ENCODE measurements around the gene WDR31.
A peak's percentile ranks its signal among the peaks of the same experiment; 100 is the strongest.

The WDR31 gene

DNA sequence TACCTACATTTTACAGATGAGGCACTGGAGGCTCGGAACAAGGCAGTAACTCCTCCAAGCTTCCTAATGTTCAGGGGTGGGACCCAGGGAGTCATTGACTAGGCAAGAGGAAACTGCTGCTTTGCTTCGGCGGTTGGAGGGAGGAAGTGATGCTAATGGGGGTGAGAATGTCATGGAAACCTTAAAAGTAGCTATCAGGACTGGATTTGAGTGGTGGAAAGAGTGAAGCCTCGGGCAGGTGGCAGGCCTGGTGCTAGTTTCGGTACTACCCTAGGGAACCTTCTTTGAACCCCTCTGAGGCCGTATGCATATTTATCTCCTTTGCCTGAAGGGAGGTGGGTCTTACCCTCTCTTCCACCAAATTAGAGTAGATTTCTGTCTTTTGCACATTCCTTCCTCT lies 10.9 kb upstream of the WDR31 start:
- Histone ChIP-seq H3K27me3 (ENCODE audit: control insufficient read depth, insufficient read depth, low read length) (peaks cover 2% of the 10 kb centered on the region; the same call in 1 of the 2 replicates), H3K4me3 (ENCODE audit: low read length) (no peak overlapping the region), H3K9me3 (ENCODE audit: control insufficient read depth, insufficient read depth, low read length) (no peaks in the 10 kb centered on the region), H3K4me1 (ENCODE audit: control insufficient read depth, insufficient read depth, low read length) (peaks cover 5% of the 10 kb centered on the region; the same call in 1 of the 2 replicates), H3K36me3 (ENCODE audit: control insufficient read depth, insufficient read depth, low read length) (no peaks in the 10 kb centered on the region), H3K27ac (ENCODE audit: low read length) (no peak overlapping the region)
- WGBS (ENCODE audit: insufficient coverage, insufficient read length), result no CpG with 5 or more reads among the region's 6 CpGs
- no peak for DNase-seq (ENCODE audit: low read depth, low spot score)

DNA sequence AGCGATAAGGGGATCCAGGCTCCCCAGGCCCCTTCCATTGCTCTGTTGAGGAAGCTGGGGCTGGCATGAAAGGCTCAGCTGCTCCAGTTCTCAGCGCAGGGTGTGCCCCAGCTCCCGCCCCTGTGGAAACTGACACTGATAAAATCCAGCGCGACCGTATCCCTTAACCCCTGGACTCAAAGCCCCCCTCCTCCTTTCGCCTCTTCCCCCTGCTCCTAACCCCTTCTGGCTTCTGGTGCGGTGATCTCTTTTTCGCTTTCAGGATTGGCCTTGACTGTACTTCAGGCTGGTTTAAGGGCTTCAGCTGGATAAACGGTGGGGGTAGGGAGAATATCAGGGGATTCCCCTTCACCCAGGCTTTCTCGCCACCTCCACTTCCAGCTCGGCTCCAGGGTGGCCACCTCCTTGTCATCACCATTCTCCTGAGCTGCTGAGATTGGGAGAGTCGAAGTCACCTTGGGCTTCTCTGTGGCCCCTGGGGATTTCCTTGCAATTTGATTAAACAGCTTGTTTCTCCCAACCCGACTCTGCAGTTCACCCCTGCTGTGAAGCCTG lies 10.1 kb upstream of the WDR31 start:
- no peak overlapping the region for H3K27ac ChIP-seq (ENCODE audit: low read length)
- H3K9me3 ChIP-seq (ENCODE audit: control insufficient read depth, insufficient read depth, low read length), result no peaks in the 10 kb centered on the region
- no peak for DNase-seq (ENCODE audit: low read depth, low spot score)
- peaks cover 2% of the 10 kb centered on the region; the same call in 1 of the 2 replicates for H3K27me3 ChIP-seq (ENCODE audit: control insufficient read depth, insufficient read depth, low read length)
- no CpG with 5 or more reads among the region's 14 CpGs for WGBS (ENCODE audit: insufficient coverage, insufficient read length)
- no peaks in the 10 kb centered on the region for H3K36me3 ChIP-seq (ENCODE audit: control insufficient read depth, insufficient read depth, low read length)
- H3K4me3 ChIP-seq (ENCODE audit: low read length), result peak overlapping the region; percentile 93; the same call in 1 of the 2 replicates
- H3K4me1 ChIP-seq (ENCODE audit: control insufficient read depth, insufficient read depth, low read length), result peaks cover 5% of the 10 kb centered on the region; the same call in 1 of the 2 replicates

DNA sequence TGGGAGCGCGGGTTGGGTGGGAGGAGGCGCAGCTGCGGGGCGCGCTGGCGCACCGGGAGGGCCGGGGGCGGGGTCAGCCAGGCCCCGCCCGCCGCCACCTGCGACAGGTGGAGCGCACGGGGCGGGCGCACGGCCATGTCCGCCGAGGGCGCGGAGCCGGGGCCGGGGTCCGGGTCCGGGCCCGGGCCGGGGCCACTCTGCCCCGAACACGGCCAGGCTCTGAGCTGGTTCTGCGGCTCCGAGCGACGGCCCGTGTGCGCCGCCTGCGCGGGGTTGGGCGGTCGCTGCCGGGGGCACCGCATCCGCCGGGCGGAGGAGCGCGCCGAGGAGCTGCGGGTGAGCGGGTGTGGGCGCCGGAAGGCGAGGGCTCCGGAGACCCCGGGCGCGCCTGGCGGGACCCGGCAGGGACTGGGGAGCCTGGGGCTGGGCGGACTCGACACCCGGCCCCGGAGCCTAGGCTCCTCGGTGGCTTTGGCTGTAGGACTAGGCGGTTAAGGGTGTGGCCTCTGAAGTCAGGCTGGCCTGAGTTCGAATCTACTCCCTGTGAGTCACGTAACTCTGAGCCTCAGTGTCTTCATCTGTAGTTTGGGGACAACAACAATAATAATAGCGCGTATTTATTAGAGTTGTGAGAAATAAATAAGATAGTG lies 9.5 kb upstream of the WDR31 start, which contains the start of gene BSPRY:
TSS of gene BSPRY (plus strand) at position 97 of the 650 bp plus-strand sequence. CDS start at position 136, 39 bp downstream.
- no peak for DNase-seq (ENCODE audit: low read depth, low spot score)
- WGBS (ENCODE audit: insufficient coverage, insufficient read length), result no CpG with 5 or more reads among the region's 71 CpGs
- Histone ChIP-seq H3K4me3 (ENCODE audit: low read length) (peak within 1 kb of the TSS; percentile 93), H3K36me3 (ENCODE audit: control insufficient read depth, insufficient read depth, low read length) (no peaks in the 10 kb centered on the region), H3K27ac (ENCODE audit: low read length) (no peak within 1 kb of the TSS), H3K27me3 (ENCODE audit: control insufficient read depth, insufficient read depth, low read length) (peaks cover 2% of the 10 kb centered on the region; the same call in 1 of the 2 replicates), H3K4me1 (ENCODE audit: control insufficient read depth, insufficient read depth, low read length) (peaks cover 5% of the 10 kb centered on the region; the same call in 1 of the 2 replicates), H3K9me3 (ENCODE audit: control insufficient read depth, insufficient read depth, low read length) (no peaks in the 10 kb centered on the region)

- Histone ChIP-seq H3K27ac (ENCODE audit: low read length) (no peak overlapping the region), H3K9me3 (ENCODE audit: control insufficient read depth, insufficient read depth, low read length) (no peaks in the 10 kb centered on the region), H3K4me3 (ENCODE audit: low read length) (peak overlapping the region; percentile 93; the same call in 1 of the 2 replicates), H3K27me3 (ENCODE audit: control insufficient read depth, insufficient read depth, low read length) (peaks cover 2% of the 10 kb centered on the region; the same call in 1 of the 2 replicates), H3K4me1 (ENCODE audit: control insufficient read depth, insufficient read depth, low read length) (peaks cover 5% of the 10 kb centered on the region; the same call in 1 of the 2 replicates), H3K36me3 (ENCODE audit: control insufficient read depth, insufficient read depth, low read length) (no peaks in the 10 kb centered on the region)
- DNase-seq (ENCODE audit: low read depth, low spot score), result no peak
- WGBS (ENCODE audit: insufficient coverage, insufficient read length), result no CpG with 5 or more reads among the region's 13 CpGs
Measured at GRCh38 chr9:113349066-113349444, 9.0 kb upstream of the WDR31 start.

DNA sequence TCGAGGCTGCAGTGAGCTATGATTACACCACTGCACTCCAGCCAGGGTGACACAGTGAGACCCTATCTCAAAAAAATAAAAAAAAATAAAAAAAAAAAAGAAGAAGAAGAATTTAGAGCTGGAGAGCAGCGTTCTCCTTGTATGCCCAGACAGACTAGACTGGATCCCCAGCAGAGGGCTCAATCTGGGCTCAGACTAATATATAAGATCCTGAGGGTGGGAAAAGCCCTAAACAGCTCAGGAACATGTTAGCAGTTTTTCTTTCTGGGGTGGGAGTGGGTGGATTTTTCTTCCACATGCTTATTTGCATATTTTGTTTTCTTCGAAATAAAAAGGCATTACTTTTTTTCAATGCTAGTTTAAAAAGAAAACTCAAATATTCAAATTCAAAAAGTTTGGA lies 8.4 kb upstream of the WDR31 start:
- Histone ChIP-seq H3K27me3 (ENCODE audit: control insufficient read depth, insufficient read depth, low read length) (peaks cover 2% of the 10 kb centered on the region; the same call in 1 of the 2 replicates), H3K4me3 (ENCODE audit: low read length) (no peak overlapping the region), H3K27ac (ENCODE audit: low read length) (no peak overlapping the region), H3K36me3 (ENCODE audit: control insufficient read depth, insufficient read depth, low read length) (no peaks in the 10 kb centered on the region), H3K4me1 (ENCODE audit: control insufficient read depth, insufficient read depth, low read length) (peaks cover 5% of the 10 kb centered on the region; the same call in 1 of the 2 replicates), H3K9me3 (ENCODE audit: control insufficient read depth, insufficient read depth, low read length) (no peaks in the 10 kb centered on the region)
- no CpG with 5 or more reads among the region's 3 CpGs for WGBS (ENCODE audit: insufficient coverage, insufficient read length)
- DNase-seq (ENCODE audit: low read depth, low spot score), result no peak

GRCh38 chr9:113345671-113346070 lies 5.6 kb upstream of the WDR31 start:
- no peak for DNase-seq (ENCODE audit: low read depth, low spot score)
- WGBS (ENCODE audit: insufficient coverage, insufficient read length), result no CpG with 5 or more reads among the region's 1 CpG
- Histone ChIP-seq H3K27ac (ENCODE audit: low read length) (no peak overlapping the region), H3K9me3 (ENCODE audit: control insufficient read depth, insufficient read depth, low read length) (no peaks in the 10 kb centered on the region), H3K36me3 (ENCODE audit: control insufficient read depth, insufficient read depth, low read length) (no peaks in the 10 kb centered on the region), H3K27me3 (ENCODE audit: control insufficient read depth, insufficient read depth, low read length) (peaks cover 2% of the 10 kb centered on the region; the same call in 1 of the 2 replicates), H3K4me1 (ENCODE audit: control insufficient read depth, insufficient read depth, low read length) (peaks cover 5% of the 10 kb centered on the region; the same call in 1 of the 2 replicates), H3K4me3 (ENCODE audit: low read length) (no peak overlapping the region)

DNA sequence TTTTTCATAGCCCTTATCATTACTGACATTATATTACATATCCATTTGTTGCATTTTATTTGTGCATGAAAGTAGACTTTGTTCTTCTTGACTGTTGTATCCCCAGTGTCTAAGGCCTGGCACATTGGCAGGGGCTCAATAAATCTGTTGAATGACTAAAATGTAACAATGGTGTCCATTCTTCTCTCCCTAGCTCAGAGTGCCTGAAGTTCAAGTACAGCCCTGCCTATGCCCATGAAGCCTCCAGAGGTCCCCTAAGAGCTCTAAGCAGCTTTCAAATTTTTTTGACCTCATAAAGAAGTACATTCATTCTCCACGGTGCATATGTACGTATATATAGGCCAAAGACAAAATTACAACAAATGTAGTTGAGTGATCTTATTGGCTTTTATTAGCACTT lies 5.1 kb upstream of the WDR31 start:
- no peak for DNase-seq (ENCODE audit: low read depth, low spot score)
- H3K27me3 ChIP-seq (ENCODE audit: control insufficient read depth, insufficient read depth, low read length), result peaks cover under 1% of the 10 kb centered on the region; the same call in 1 of the 2 replicates
- no peak overlapping the region for H3K27ac ChIP-seq (ENCODE audit: low read length)
- no peaks in the 10 kb centered on the region for H3K36me3 ChIP-seq (ENCODE audit: control insufficient read depth, insufficient read depth, low read length)
- H3K9me3 ChIP-seq (ENCODE audit: control insufficient read depth, insufficient read depth, low read length), result no peaks in the 10 kb centered on the region
- peaks cover 2% of the 10 kb centered on the region; the same call in 1 of the 2 replicates for H3K4me1 ChIP-seq (ENCODE audit: control insufficient read depth, insufficient read depth, low read length)
- H3K4me3 ChIP-seq (ENCODE audit: low read length), result no peak overlapping the region
- WGBS (ENCODE audit: insufficient coverage, insufficient read length), result no CpG with 5 or more reads among the region's 2 CpGs

DNA sequence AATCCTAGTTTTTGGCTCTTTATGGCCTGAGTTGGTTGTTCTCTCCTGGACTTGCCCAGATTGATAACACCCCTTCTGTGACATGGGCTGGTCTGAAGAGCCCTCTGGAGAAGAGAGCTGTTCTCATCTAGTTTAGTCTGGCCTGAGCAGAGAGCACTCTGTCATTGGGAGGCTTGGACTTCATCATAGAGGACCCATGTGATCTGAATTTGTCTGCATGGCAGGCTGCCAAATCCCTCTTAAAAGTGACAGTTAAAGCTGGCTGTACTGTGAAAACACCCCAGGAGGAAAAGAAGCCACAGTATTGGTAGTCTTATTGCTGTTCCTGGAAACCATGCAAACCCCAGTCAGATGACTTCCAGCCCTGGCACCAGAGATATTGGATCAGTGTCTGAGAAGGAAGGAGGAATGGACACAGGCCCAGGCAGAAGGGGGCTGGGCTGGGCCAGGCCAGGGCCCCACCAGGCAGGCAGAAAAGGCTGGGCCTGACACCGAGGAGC lies 3.7 kb upstream of the WDR31 start:
- H3K27me3 ChIP-seq (ENCODE audit: control insufficient read depth, insufficient read depth, low read length), result peaks cover 1% of the 10 kb centered on the region
- no peak for DNase-seq (ENCODE audit: low read depth, low spot score)
- no peaks in the 10 kb centered on the region for H3K9me3 ChIP-seq (ENCODE audit: control insufficient read depth, insufficient read depth, low read length)
- H3K36me3 ChIP-seq (ENCODE audit: control insufficient read depth, insufficient read depth, low read length), result no peaks in the 10 kb centered on the region
- no peak overlapping the region for H3K4me3 ChIP-seq (ENCODE audit: low read length)
- WGBS (ENCODE audit: insufficient coverage, insufficient read length), result no CpG with 5 or more reads among the region's 1 CpG
- no peaks in the 10 kb centered on the region; the same call in 1 of the 2 replicates for H3K4me1 ChIP-seq (ENCODE audit: control insufficient read depth, insufficient read depth, low read length)
- no peak overlapping the region for H3K27ac ChIP-seq (ENCODE audit: low read length)

DNA sequence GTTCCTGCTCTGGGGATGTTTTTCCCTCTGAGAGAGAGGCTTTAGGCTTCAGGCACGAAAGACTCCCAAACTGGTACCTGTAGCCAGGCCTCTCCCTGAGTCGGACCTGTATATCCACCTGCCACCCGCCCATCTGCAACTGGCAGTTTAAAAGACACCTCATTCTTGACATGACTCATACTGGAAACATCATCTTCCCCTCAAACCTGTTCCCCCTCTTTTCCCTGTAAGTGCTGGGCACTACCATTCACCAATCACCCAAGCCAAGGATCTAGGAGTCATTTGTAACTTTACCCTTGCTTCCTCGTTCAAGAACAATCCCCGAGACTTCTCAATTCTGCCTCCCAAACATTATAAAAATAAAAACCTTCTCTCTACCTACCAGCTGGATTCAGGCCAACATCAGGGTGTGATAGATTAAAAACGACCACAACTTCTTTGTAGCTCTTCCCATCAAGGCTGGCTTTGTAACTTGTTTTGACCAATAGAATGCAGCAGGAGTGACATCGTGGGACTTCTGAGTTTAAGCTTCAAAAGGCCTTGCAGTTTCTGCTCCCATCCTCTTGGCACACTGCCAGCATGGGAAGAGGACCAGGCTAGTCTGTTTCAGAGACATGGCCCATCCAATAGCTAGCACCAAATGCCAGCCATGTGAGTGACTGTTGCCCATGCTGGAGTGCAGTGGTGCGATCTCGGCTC lies 1.8 kb upstream of the WDR31 start:
- WGBS (ENCODE audit: insufficient coverage, insufficient read length), result 100% methylated on average over 2 of the region's 9 CpGs
- Histone ChIP-seq H3K4me3 (ENCODE audit: low read length) (no peak overlapping the region), H3K36me3 (ENCODE audit: control insufficient read depth, insufficient read depth, low read length) (no peaks in the 10 kb centered on the region), H3K27ac (ENCODE audit: low read length) (no peak overlapping the region), H3K27me3 (ENCODE audit: control insufficient read depth, insufficient read depth, low read length) (peaks cover 1% of the 10 kb centered on the region), H3K9me3 (ENCODE audit: control insufficient read depth, insufficient read depth, low read length) (no peaks in the 10 kb centered on the region), H3K4me1 (ENCODE audit: control insufficient read depth, insufficient read depth, low read length) (no peaks in the 10 kb centered on the region)
- DNase-seq (ENCODE audit: low read depth, low spot score), result no peak

GRCh38 chr9:113337714-113338113 lies 2.4 kb downstream of the WDR31 start:
- H3K4me1 ChIP-seq (ENCODE audit: control insufficient read depth, insufficient read depth, low read length), result no peaks in the 10 kb centered on the region
- no peak for DNase-seq (ENCODE audit: low read depth, low spot score)
- H3K36me3 ChIP-seq (ENCODE audit: control insufficient read depth, insufficient read depth, low read length), result no peaks in the 10 kb centered on the region
- peaks cover 1% of the 10 kb centered on the region for H3K27me3 ChIP-seq (ENCODE audit: control insufficient read depth, insufficient read depth, low read length)
- H3K4me3 ChIP-seq (ENCODE audit: low read length), result no peak overlapping the region
- WGBS (ENCODE audit: insufficient coverage, insufficient read length), result no CpG with 5 or more reads among the region's 2 CpGs
- no peaks in the 10 kb centered on the region for H3K9me3 ChIP-seq (ENCODE audit: control insufficient read depth, insufficient read depth, low read length)
- no peak overlapping the region for H3K27ac ChIP-seq (ENCODE audit: low read length)

Data from iPS DF 6.9 (cell line).